NCI-H1930 (cell line): ENCODE results near the gene TTC31.

Experiments used
- DNase-seq, 2 experiments: peaks; one replicate each; lab custom pipeline; 2025; lab: John Stamatoyannopoulos, UW

The TTC31 gene

DNA sequence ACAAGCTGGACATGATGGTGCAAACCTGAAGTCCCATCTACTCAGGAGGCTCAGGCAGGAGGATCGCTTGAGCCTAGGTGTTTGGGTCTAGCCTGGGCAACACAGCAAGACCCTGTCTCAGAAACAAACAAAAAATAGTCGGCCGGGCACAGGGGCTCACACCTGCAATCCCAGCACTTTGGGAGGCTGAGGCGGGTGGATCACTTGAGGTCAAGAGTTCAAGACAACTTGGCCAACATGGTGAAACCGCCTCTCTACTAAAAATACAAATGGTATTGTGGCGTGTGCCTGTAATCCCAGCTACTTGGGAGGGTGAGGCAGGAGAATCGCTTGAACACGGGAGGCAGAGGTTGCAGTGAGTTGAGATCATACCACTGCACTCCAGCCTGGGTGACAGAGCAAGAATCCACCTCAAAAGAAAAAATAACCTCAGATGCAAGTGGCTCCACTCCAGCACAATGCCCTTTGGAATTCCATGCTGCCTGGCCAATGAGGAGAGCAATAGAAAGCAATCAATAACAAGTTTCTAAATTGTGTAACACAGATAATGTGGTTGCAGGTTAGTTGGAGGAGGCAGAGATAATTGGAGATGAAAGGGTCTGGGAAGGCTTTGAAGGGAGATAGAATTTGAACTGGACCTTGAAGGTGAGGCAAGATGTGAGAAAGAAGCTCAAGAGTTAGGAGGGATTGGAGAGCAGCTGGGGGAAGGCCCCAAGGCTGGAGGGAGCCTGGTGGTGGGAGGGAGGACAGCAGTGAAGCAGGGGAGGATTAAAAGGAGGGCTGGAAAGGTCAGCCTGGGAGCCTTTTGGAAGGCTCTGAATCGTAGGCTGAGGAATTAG is 6.0 kb downstream of the TTC31 start:
- no peak for DNase-seq

GRCh38 chr2:74489906-74490305 is 7.0 kb downstream of the TTC31 start:
- no peak for DNase-seq

DNA sequence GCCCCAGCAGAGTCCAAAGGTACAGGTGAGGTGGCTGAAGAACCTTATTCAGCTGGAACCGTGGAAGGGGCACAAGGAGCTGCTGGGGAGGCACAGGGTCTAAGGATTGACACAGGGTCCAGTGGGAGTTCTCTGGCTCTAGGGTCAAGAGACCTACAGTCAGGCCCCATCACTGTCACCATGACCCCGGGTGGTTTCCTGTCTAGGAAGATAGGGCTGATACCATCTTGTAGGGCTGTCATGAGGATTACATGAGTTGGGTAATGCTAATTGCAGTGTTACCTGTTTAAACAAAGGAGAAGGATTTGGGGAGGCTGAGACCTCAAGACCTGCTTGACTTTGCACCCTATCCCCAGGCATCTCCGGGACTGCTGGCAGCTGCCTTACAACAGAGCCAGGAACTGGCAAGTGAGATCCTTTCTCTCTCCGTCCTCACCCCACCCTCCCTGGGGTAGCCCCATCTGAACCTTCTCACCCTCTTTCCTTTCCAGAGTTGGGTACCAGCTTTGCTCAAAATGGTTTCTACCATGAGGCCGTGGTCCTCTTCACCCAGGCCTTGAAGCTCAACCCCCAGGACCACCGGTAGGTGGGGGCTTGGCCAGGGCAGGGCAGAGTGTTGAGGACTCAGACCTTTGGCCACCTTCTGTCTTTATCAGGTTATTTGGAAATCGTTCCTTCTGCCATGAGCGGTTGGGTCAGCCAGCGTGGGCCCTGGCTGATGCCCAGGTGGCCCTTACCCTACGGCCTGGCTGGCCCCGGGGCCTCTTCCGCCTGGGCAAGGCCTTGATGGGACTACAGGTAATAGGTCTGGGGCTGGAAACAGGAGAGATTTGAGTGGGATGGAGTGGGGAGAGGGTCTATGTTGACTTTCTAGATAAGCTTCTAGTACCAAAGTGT is 9.0 kb downstream of the TTC31 start:
- no peak for DNase-seq

GRCh38 chr2:74493546-74493945 is 10.7 kb downstream of the TTC31 start:
- no peak for DNase-seq

- no peak for DNase-seq
These were observed 12.6 kb downstream of the TTC31 start for GRCh38 chr2:74495440-74495839.

DNA sequence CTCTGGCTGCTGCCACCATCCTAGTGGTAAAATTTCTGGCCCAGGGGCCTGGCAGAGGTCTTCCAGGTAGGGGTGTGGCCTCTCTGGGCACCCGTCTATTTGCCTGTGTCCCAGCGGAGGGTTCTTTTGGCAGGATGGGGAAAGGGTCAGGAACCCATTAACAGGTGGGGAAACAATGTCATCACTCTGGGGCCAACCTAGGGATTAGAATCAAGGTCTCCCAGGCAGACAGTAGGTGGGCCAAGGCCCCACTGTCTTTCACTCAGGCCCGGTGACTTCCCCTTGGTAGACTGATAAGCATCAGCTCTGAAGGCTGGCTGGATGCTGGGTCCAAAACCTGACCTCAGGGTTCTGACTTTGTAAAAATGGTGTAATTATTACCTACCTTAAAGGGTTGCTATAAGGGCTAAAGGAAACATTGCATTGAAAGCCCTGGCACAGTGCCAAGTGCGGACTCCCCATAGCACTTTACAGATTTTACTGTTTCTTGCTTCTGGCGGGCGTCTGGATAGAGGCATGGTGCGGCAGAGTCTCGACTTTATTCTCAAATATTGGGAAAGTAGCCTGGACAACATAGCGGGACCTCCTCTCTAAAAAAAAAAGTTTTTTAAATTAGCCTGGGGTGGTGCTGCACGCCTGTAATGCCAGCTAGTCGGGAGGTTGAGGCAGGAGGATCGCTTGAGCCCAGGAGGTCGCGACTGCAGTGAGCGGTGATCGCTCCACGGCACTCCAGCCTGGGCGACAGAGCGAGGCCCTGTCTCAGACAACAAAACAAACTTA is 14.3 kb downstream of the TTC31 start:
- no peak for DNase-seq

- DNase-seq, result no peak
These were observed 15.1 kb downstream of the TTC31 start for GRCh38 chr2:74497777-74498499.

- no peak for DNase-seq
These were observed 15.8 kb downstream of the TTC31 start for GRCh38 chr2:74498500-74499266.

DNA sequence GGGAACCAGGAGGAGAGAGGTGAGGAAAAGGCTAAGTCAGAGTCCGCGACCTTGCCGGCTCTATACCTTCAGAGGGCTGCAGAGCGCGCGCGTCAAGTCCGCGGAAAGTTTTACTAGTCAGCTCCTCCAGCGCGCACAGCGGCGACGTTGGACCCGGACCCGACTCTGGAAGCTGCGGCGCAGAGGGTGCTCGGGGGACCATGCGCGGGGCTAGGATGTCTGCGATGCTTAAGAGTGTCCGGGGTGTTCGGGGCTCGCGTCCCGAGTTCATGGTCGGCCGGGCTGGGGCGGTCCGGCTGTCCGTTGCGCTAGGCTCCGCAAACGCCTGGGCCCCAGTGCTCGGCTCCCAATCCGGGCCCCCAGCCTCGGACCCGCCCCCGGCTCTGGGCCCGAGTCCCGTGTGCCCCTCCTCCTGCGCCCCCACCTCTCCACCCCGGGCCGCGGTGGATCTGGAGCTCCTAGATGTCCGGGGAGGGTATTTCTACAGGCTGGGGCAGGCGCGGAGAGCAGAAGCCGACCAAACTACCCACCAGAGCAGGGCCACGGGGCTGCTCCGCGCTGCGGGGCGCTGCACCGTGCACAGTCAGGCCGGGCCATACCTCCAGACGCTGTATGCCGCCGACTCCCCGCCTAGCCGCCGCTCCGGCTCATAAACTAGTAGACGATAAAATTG is 16.5 kb downstream of the TTC31 start, which contains the start of gene LBX2:
Gene LBX2, minus strand, starts transcription at position 337 of the 673 bp plus-strand sequence. Its CDS starts 66 bp downstream, at position 271.
- DNase-seq, result no peak

- no peak for DNase-seq
These were observed 17.2 kb downstream of the TTC31 start for GRCh38 chr2:74499940-74500577.

DNA sequence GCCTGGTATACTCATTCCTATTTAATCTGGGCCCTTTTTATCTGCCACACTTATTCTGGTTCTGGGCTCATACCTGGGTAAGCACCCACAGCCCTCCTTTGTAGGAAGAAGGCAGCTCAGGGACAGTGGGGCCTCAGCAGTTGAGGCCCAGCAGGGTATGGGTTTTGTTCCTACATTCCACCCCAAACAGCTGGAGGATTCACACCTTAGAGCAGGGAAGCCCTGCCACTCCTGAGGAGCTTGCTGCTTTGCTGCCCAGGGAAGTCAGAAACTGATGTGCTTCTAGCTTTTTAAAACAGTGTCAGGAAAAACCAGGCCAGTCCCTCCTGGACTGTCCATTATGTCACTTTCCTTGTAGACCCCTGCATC is 17.7 kb downstream of the TTC31 start:
- DNase-seq, result no peak

DNA sequence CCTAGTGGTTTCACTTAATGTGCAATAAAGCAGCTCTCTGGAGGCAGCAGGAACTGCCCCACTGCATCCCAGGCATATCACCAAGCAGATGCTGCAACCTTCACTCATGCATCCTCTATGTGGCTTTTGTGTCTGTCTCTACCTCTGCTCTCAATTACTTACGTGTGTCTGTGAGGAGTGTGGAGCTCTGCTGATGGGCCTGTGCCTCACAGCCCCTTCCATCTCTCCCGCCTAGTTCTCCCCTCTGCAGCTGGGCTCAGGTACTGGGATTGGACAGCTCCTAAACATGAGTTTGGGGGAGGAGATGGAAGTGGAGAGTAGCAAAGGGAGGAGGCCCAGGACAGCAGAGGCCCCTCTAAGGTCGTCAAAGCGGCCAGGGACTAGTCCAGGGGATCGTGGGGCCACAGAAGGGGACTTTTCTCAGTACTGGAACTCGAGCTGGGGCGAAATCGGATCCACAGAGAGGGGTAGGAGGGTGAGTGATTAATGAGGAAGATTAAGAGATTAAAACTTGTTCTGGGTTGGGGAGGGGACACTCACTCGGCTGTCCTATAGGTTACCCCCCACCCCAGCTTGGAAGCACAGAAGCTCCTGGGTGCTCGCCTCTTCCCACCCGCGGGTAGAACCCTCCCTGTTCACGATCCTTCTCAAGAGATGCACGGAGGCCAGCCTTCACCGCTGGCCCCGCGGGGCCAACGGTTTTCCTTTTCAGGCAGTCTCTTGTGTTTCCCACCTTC is 18.6 kb downstream of the TTC31 start:
- no peak for DNase-seq

- DNase-seq, result no peak
These were observed 19.4 kb downstream of the TTC31 start for GRCh38 chr2:74502147-74502719.

DNA sequence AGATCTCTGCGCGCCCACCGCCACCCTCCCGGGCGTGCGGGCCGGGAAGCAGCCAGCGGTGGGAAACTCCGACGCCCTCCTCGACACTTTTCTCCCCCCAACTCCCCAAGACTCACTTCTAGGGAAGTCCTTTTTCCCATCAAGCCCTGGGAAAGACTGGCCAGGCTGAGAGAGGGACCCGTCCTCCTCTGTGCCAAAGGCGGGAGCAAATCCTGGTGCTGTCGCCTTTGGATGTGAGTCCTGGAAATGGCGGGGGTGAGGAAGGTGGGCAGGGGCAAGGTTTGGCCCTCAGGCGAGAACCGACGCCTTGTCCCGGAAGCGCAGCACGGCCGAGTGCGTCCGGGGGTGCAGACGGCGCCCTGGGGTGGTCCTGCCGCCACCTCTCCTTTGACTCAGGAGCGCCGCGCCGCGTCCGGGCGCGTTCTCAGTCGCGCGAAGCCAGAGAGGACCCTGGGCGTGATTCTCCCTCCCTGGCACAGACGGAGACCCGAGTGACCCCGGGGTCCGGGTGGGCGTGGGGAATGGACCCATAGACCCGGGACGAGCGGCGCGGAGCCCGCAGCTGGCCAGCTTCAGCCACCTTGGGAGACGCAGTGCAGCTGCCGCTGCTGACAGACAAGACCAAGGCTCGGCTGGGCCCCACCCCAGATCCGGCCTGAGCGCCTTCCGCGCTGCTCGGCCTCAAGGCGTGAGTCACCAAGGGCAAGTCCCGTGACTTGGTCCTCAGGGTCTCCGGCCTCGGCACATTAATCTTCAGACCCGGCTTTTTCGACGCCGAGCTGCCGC is 20.0 kb downstream of the TTC31 start:
- no peak for DNase-seq

DNA sequence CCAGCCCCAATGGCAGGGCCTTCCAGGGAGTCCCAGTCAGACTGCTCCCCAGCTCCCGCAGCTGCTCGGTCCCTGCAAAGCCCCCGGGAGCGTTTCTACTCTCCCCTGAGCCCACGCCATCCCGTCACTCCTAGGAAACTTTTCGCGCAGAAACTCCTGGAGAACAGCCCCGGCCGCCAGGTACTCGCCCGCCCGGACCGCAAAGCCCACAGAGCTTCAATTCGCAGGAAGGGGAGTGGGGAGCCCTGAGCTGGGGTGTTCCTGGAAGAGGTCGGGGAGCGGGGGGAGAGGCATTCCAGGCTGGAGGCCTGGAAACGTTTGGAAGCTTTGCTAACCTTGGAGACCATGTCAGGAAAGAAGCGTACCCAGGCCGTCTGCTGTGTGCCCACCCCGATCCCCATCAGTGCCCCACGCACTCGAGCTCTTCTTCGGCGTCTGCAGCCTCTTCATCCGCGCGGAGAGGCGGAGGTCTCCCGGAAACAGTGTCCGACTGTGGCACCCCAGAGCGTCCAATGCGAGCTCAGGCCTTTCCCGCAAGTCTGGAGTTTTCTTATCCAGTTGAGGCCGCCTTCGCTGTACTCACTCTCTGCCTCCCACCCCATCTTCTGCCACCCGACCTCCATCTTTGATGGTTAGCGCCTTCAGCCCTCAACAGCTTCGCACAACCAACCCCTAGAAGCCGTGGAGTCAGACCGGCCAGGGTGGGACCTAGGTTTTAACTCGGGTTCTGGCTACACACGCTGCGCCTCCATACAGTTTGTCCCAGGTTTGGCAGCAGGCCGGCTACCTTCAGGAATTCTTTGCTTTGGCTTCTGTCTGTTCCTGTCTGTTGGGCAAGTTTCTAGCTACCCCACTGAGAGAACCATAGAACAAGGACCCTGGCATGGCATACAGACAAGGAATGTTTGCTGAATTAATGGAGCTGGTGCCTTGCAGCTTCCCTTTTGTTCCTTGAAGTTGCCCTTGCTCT is 20.9 kb downstream of the TTC31 start:
- DNase-seq, result no peak

- no peak for DNase-seq
These were observed 21.7 kb downstream of the TTC31 start for GRCh38 chr2:74504591-74504990.
